ENCODE data around the gene B4GAT1. TPM values are rescaled to one million over a fixed set of nuclear protein-coding genes. Genes with fewer than 3 reads are reported as not detected.

B4GAT1 gene
- total and polyA plus RNA-seq, 2 of the 13 experiments (the other 11 are each of a cell fraction or from before 2014, with no cell fraction given), result 40.4 to 109 TPM

- peak; percentile 76; the same call in 1 of the 2 replicates for TF ChIP-seq ZNF317 (CRISPR knock-in tag; IDR thresholded peaks at IDR 0.05)
- 0 out of 2 replicates have a peak, but pooled peaks have one; percentile 33 for TF ChIP-seq ARID3A (IDR thresholded peaks at IDR 0.05; ENCODE audit: low read depth, low read length)
- TF ChIP-seq ZNF761 (CRISPR knock-in tag; conservative IDR thresholded peaks at IDR 0.05), result no peak; the same call in 1 of the 2 replicates
- peak; percentile 80 for TF ChIP-seq ZFX (CRISPR knock-in tag; IDR thresholded peaks at IDR 0.05; ENCODE audit: low read depth)
- TF ChIP-seq PLRG1 (conservative IDR thresholded peaks at IDR 0.05), result no peak
- TF ChIP-seq ZNF432 (CRISPR knock-in tag; IDR thresholded peaks at IDR 0.05; ENCODE audit: borderline replicate concordance), result no peak
- peak; percentile 91 for TF ChIP-seq LCORL (IDR thresholded peaks at IDR 0.05)
- TF ChIP-seq LCORL (CRISPR knock-in tag; IDR thresholded peaks at IDR 0.05), result peak; percentile 66; the same call in 1 of the 2 replicates
- no peak for TF ChIP-seq ZFP36L2 (CRISPR knock-in tag; IDR thresholded peaks at IDR 0.05)
- no peak; the same call in 1 of the 2 replicates for TF ChIP-seq PRMT3 (CRISPR knock-in tag; IDR thresholded peaks at IDR 0.05; ENCODE audit: borderline replicate concordance, low read depth)
- TF ChIP-seq BRF2 (CRISPR knock-in tag; IDR thresholded peaks at IDR 0.05), result no peak
- peak; percentile 96 for TF ChIP-seq ZNF572 (CRISPR knock-in tag; IDR thresholded peaks at IDR 0.05)
- TF ChIP-seq ZNF709 (CRISPR knock-in tag; IDR thresholded peaks at IDR 0.05), result no peak; the same call in 1 of the 2 replicates
- no peak for TF ChIP-seq ZNF577 (CRISPR knock-in tag; IDR thresholded peaks at IDR 0.05; ENCODE audit: borderline replicate concordance, low read depth)
- TF ChIP-seq, protein P1, sequence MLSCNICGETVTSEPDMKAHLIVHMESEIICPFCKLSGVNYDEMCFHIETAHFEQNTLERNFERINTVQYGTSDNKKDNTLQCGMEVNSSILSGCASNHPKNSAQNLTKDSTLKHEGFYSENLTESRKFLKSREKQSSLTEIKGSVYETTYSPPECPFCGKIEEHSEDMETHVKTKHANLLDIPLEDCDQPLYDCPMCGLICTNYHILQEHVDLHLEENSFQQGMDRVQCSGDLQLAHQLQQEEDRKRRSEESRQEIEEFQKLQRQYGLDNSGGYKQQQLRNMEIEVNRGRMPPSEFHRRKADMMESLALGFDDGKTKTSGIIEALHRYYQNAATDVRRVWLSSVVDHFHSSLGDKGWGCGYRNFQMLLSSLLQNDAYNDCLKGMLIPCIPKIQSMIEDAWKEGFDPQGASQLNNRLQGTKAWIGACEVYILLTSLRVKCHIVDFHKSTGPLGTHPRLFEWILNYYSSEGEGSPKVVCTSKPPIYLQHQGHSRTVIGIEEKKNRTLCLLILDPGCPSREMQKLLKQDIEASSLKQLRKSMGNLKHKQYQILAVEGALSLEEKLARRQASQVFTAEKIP (CRISPR knock-in tag; IDR thresholded peaks at IDR 0.05; ENCODE audit: borderline replicate concordance), result no peak
- TF ChIP-seq, protein P2, sequence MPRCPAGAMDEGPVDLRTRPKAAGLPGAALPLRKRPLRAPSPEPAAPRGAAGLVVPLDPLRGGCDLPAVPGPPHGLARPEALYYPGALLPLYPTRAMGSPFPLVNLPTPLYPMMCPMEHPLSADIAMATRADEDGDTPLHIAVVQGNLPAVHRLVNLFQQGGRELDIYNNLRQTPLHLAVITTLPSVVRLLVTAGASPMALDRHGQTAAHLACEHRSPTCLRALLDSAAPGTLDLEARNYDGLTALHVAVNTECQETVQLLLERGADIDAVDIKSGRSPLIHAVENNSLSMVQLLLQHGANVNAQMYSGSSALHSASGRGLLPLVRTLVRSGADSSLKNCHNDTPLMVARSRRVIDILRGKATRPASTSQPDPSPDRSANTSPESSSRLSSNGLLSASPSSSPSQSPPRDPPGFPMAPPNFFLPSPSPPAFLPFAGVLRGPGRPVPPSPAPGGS (CRISPR knock-in tag; IDR thresholded peaks at IDR 0.05), result no peak
- TF ChIP-seq ELK4 (CRISPR knock-in tag; IDR thresholded peaks at IDR 0.05; ENCODE audit: borderline replicate concordance), result no peak
- no peak for TF ChIP-seq ZNF570 (CRISPR knock-in tag; IDR thresholded peaks at IDR 0.05; ENCODE audit: borderline replicate concordance)
- peak; percentile 38 for TF ChIP-seq CBX1 (IDR thresholded peaks at IDR 0.05; ENCODE audit: low read depth)
These were observed 11.0 kb downstream of the B4GAT1 start, which contains the start of gene RIN1 (continued) for GRCh38 chr11:66336234-66337102.
